Measurements from ENCODE around the gene SLAMF1. TPM values are rescaled to one million over a fixed set of nuclear protein-coding genes. Genes with fewer than 3 reads are reported as not detected.
A peak's percentile ranks its signal among the peaks of the same experiment; 100 is the strongest.

SLAMF1 gene
- total RNA-seq, 1 experiment from 2014 or later, result not detected

DNA sequence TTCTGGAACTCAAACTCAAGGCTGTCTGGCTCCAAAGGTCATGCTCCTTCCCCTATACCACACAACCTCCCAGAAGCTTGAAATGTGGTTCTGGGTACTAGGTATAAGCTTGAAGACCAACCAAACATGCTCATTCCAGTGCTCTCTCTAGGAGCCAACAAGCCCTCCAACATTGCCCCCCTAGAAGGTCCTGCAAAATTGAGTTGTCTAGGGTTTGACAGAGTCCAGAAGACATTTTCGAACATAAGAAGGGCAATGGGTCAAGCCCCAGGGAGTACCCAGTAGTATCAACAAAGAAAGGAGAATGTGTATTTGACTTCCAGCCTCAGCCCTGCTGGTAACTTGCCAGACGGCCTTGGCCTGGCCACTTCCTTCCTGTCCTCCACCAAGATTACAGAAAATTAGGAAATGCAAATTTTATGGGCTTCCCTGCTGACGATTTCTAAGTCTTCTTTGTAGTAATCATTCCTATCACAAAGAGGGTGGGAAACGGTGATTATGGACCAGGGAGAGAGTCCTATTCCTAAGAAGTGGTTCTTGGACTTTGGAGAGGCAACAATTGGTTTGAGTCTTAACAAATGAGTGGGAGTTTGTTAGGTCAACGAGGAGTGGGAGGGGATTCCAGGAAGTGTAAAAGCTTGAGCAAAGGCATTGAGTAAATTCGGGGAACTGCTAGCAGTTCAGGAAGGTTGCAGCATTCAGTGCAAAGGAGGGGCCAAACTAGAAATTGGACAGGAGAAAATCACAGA is 18.7 kb upstream of the SLAMF1 start:
- DNase-seq (ENCODE audit: low read depth), result no peak

DNA sequence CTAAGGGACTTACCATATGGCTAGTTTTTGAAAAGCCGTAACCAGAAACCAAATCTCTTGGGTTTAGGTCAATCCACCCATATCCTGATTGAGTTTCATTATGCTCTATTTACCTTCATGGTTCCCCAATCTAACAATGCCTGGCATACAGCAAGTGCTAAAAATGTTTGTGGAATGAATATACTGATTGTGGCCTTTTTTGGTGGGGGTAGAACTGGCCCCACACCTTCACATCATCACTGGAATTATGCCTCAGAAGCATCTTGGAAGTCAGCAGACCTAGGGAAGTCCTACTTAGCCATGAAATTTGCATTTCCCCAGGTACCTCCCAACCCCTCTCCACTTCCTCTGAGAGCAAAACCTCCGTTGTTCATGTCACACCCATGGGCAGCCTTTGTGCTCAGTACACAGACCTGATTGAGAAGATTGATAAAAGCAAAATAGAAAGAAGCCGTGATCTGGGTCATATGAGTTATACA is 17.8 kb upstream of the SLAMF1 start:
- DNase-seq (ENCODE audit: low read depth), result no peak

DNA sequence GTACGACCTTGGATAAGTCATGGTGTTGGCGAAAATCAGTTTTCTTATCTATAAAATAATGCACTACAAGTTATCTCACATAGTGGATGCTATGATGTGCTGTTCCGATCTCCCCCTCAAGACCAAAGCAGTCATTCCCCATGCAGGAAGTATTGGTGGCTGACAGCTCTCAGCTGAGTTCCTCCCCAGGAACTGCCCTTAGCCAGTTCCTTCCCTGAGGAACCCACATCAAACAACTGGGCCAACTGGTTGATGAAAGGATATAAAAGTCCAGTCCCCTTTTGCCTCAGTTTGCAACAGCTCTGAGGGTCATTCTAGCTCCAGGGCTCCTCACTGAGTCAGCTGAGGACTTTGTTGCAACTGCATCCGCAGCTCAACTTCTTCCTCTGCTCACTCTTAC is 16.1 kb upstream of the SLAMF1 start:
- DNase-seq (ENCODE audit: low read depth), result no peak

DNA sequence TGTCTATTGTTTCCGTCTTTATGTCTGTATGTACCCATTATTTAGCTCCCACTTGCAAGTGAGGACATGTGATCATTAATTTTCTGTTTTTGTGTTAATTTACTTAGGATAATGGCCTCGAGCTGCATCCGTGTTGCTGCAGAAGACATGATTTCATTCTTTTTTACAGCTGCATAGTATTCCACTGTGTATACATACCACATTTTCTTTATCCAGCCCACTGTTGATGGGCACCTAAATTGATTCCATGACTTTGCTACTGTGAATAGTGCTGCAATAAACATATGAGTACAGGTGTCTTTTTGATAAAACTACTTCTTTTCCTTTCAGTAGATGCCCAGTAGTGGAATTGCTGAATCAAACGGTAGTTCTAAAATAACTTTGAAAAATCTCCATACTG is 12.7 kb upstream of the SLAMF1 start:
- no peak for DNase-seq (ENCODE audit: low read depth)

DNA sequence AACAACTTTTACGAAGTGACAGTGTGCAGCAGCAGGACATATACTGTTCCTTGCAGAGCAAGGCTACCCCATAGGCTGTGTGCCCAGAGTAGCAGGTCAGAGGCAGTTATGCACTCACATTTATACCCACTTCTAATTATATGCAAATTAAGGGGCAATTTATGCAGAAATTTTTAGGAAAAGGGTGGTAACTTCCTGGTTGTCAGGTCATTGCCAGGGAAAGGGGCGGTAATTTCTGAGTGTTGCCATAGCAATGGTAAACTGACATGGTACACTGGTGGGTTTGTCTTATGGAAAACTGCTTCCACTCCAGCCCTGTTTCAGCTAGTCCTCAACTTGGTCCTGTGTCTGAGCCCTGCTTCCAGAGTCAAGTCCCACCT is 12.0 kb upstream of the SLAMF1 start:
- no peak for DNase-seq (ENCODE audit: low read depth)

DNA sequence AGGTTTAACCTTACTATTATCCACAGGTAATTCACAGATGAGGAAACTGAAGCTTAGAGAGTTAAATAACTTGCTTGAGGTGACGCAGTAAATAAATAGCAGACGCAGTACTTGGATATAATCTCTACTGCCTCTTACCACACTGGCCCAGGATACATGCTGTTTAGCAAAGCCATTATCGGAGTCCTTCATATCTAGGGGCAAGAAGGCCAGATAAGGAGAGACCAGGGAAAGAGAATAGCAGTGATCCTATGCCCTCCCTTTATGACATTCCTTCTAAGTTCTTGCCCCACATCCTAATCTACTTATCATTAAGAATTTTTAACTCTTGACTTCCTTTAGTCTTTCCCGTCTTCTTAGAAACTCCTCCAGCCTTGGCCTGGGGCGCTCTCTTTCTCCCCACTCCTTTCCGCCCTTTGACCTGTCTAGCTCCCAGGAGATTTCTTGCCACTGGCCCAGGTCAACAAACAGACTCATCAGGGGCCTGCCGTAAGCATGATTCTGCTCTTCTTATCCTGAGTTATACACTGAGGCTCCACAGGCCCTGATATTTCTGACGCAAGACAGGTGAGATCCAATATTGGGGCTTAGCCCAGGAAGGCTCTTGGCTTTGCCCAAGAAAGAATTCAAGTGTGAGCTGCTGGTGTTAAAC is 11.4 kb upstream of the SLAMF1 start:
- DNase-seq (ENCODE audit: low read depth), result no peak

DNA sequence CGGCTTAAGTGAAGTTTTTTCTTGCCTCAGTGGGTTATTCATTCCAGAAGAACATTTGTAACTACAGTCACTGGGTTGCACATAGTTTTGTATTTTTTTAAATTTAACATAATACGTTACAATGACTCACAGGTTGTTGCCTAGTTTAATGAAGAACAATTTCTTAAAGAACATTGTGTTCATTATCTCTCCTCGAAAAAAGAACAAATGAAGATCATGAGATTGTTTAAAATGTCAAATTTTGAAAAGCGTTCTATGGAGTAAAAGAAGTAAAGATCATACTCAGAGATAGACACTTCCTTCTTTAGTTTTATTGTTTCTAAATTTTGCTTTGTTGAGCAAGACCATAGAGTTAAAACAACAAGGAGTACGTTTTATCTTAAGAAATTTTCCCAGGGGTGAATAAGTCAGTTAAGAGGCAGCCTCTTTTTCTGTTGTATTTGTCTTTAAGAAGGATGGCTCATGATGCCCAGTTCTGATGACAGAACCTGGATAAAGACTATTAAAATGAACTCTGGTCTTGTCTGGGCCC is 10.5 kb upstream of the SLAMF1 start:
- no peak for DNase-seq (ENCODE audit: low read depth)

DNA sequence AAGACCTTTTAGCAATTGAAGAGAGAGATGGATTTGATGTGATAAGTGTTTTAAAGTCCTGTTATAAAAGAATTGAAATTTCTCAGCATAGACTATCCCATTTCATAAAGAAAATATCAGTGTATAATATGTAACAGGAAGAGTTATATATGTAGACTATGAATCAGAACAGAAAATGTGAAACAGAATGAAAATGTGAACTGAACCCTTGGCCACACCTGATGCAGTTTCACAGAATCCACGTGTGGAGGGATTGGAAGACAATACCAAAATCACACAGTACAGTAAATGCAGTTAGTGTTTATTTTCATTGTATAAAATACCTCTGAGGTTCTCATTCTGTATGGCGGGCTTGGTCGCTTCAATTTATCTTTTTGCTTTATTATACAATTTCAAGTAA is 9.9 kb upstream of the SLAMF1 start:
- no peak for DNase-seq (ENCODE audit: low read depth)

DNA sequence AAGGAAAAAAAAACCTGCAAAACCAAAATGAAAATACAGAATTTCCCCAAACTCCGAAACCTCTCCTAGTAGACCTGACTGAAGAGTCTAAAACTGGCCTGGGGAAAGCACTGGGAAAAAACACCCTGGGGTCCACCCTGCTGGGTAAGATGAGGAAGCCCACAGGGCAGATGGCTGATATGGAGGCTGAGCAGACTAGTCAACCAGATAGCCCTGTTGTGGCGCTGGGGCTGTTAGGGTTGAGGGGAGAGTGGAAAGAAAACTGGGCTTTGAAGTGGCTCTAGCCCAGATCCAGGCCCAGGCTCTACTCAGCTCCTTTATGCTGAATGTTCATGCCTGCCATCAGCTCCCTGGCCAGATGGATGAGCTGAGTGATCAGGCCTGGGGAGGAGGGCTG is 6.8 kb upstream of the SLAMF1 start:
- no peak for DNase-seq (ENCODE audit: low read depth)

DNA sequence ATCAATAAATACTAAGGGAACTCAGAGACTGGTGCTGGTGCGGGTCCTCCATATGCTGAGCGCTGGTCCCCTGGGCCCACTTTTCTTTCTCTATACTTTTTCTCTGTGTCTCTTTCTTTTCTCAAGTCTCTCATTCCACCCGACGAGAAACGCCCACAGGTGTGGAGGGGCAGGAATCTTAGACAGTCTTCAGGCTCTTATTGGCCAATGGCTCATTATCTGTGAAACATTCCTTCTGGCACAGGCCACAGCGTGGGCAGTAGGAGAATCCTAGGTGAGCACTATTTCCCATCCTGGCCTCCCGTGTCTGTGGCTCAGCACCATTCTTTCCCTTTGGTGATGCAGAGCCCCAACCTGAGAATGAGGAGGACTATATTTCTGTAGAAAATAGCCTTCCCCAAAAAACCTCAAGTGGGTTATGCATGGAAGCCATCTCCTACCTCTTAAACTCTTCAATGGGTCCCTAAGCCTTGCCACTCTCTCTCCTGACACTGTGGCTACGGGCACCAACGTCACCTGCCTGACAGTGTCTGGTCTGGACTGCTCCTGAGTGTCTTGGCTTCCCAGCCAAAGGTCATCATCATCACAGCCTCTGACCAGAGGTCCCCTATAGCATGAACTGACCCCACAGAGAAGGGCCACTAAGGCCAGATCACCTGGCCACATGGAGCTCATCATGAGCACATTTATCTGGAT is 6.2 kb upstream of the SLAMF1 start:
- DNase-seq (ENCODE audit: low read depth), result no peak

DNA sequence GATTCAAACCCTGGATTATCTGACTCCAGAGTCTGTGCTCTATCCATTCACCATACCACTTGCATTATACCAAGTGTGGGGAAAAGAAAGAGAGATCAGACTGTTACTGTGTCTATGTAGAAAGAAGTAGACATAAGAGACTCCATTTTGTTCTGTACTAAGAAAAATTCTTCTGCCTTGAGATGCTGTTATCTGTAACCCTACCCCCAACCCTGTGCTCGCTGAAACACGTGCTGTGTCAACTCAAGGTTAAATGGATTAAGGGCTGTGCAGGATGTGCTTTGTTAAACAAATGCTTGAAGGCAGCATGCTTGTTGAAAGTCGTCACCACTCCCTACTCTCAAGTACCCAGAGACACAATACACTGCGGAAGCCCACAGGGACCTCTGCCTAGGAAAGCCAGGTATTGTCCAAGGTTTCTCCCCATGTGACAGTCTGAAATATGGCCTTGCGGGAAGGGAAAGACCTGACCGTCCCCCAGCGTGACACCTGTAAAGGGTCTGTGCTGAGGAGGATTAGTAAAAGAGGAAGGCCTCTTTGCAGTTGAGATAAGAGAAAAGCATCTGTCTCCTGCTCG is 5.3 kb upstream of the SLAMF1 start:
- peak; percentile 29 for DNase-seq (ENCODE audit: low read depth)

DNA sequence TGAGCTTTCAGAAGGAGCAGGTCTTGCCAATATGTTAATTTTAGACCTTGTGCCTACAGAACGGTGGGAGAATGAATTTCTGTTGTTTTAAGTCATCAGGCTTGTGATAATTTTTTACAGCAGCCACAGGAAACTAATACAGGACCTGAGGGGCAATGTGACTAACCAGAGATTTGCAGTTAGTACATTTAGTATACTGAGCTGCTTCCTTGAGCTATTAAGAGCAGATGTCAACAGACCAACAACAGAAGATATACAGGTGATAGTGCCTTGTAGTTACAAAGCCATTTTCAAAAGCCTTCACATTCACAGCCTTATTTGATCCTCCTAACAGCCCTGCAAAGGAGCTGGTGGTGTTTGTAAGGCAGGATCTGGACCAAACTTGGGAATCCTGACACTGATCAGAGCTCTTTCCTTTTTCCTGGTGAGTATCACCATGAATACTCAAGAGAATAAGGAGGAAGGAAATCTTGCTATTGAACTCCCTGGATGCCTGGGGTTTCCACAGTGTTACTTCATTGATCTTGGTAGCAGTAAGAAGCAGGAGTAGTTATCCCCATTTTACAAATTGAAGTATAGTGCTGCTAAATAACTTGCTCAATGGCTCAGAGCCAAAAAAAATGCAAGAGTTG is 4.7 kb upstream of the SLAMF1 start:
- no peak for DNase-seq (ENCODE audit: low read depth)

DNA sequence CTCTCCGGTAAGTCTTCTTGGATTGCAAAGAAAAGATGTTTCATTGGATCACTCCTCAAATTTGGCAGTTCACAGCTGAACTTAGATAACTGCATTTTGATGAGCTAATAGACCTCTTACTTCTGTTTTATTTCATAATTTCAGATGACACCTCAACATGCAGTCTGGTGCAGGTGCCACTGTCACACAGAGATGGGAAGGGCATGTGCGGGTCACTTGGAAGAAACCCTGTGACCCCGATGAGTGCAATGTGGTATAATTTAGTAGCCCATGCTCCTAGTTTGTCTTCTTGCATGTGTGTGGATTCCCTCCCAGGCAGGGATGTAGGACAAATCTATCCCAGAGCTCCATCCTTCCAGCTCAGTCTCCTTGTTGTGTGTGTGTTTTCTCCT is 481 bp upstream of the SLAMF1 start:
- no peak for DNase-seq (ENCODE audit: low read depth)

DNA sequence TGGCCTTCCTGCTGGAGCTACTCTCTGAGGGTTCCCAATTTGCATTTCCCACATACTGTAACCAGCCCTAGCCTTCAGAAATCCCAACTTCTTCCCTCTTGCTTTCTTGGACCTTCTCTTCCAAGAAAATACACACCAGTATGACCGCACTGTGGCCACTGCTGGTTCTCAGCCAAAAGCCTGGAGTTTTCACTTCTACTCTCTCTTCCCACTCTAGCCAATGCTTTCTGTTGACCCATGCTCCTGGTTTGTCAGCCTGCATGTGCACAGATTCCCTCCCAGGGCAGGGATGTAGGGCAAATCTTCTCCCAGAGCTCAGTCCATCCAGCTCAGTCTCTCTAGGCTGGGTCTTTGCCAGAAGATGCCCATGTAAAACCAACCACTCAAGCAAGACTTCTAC is 664 bp downstream of the SLAMF1 start:
- no peak for DNase-seq (ENCODE audit: low read depth)

DNA sequence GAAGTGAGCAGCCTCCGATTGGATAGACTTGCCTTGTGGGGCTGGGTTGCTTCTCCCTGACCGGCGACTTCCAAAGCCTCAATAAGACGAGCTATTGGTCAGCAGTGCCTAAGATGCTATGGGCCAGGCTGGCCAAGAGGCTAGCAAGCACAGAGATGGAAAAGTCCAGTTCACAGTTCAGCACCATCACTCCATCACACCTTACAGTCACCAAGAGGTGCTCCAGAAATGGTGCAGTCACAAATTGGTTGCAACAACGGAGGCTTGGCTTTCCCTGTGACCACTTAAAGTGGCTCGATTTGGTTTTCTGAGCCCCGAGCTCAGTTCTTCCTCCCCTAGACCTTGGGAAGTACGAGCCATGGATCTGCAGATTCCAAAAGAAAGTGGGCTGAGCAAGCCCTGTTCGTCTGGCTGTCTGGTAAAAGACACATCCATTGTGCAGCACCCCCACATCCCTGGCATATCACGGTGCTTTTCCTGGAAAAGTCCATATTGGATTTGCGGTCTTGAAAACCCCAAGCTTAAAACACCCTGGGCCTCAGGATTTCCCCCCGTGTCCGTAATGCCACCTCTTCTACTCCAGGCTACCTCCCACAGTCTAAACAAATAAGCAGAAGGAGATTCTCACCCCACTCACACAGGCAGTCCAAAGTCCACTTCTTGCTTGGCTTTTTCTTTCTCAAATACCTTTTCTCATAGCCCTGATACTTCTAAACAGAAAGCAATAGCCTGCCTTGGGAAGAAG is 1.3 kb downstream of the SLAMF1 start:
- DNase-seq (ENCODE audit: low read depth), result no peak

DNA sequence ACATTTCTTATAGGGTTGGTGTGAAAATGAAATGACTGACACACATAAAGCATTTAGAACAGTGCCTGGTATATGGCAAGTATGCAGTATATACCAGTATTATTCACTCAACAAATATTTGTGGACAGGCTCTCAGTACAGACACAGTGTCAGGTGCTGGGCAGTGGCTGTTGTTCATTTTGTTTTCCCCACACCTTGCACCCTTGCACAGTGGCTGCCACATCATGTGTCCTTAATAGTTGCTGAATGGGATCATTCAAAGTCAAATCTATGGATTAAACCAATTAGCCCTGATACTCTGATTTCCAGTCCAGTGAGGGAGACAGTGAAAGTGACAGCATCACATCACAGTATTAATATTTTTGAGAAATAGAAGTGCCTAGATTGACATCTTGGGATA is 2.4 kb downstream of the SLAMF1 start:
- DNase-seq (ENCODE audit: low read depth), result no peak

DNA sequence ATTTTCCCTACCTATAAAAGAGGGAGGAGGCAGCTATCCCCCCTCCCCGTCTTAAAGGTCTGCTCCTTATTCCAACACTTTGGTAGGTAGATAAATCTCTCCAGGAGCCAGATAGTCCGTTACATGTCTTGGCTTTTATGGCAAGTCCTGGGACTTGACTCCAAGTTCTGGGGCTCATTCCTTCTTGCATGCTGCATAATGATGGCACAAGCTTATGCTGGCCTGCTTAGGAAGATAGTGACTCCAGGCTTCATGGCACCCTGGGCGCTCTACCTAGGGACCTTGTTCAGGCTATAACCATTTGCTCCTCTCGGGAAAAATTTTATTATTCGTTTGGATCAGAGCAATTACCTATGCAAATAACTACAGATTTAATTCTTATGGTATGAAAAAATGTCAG is 3.7 kb downstream of the SLAMF1 start:
- no peak for DNase-seq (ENCODE audit: low read depth)

DNA sequence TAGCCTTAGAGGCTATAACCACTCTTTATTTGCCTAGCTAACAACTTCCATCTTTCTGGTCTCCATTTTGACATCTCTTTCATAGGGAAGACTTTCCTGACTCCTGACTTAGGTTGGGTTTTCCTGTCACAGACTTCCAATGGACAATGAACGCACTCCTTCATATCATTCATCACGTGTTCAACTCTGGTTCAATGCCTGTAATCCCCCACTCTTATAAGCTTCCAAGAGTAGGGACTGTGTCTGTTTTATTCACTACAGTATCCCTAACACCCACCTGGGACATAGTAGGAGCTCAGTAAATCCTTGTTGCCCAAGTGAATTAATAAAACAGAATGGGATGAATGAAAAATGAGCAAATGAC is 4.6 kb downstream of the SLAMF1 start:
- DNase-seq (ENCODE audit: low read depth), result no peak

DNA sequence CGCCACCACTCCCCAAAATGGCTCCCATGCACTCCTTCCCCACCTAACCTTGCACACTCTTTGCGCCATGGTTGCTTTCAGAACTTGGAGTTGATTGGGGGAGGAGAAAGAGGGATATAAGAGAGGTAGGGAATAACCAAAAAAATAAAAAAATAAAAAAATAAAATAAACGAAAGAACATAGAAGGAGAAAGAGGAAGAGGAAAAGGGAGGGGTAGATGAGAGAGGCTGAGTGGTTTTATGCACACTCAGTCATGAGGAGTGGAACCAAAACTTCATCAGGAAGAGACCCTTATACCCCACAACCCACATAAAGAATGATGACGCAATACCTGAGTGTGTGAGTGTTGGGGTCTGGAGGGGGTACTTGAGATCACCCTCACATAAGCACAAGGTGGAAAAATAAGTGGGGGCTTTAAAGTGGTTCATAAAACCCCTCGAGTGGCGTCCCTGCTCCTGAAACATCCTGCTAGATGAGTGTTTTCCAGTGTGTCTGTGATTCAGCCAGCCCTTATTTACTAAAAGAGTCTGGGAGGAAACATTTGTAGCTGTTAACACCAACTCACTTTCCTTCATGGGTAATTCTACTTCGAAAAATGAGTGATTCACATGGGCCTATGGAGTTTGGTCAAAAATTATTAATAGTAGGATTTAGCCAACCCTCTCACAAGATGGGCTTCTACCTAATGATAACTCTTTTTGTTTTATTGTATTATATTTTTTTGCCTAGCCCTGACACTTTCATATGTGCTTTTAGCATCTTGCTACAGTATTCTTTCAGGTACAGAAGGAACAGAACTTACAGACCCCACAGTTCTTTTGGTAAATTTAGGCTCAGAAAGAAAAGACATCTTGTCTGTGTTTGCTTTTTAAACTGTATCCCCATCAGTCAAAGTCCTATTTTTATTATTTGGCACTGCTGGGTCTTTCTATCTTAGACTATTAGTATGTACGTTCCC is 5.2 kb downstream of the SLAMF1 start:
- DNase-seq (ENCODE audit: low read depth), result no peak

All from M059J (cell line).